NB4 (cell line): ENCODE measurements around the gene ESCO1.

ENCODE experiments used
- DNase-seq: peaks from one replicate; pipeline ENCODE4 v3.0.0; 2010; ENCODE audit warnings: low read depth
- H3K4me3 ChIP-seq: one replicate; pipeline ENCODE4 v1.5.1; 2011; ENCODE audit warnings: mild to moderate bottlenecking, low read depth, low read length, moderate library complexity
- MYC ChIP-seq: IDR thresholded peaks from 2 replicates; pipeline ENCODE4 v1.6.1; 2011; ENCODE audit warnings: low read depth, low read length
- POLR2A ChIP-seq: IDR thresholded peaks from 2 replicates; pipeline ENCODE4 v1.6.1; 2011; ENCODE audit warnings: mild to moderate bottlenecking; ENCODE audit not compliant: insufficient read length; ENCODE audit errors: extremely low read depth
- TF ChIP-seq, protein P1 (sequence below): IDR thresholded peaks from 2 replicates; pipeline ENCODE4 v1.6.1; 2011; ENCODE audit warnings: low read depth, low read length
- TF ChIP-seq, protein P2 (sequence below): IDR thresholded peaks from one replicate; pipeline ENCODE4 v1.5.1; 2012; ENCODE audit warnings: low read depth, low read length

ESCO1 gene

DNA sequence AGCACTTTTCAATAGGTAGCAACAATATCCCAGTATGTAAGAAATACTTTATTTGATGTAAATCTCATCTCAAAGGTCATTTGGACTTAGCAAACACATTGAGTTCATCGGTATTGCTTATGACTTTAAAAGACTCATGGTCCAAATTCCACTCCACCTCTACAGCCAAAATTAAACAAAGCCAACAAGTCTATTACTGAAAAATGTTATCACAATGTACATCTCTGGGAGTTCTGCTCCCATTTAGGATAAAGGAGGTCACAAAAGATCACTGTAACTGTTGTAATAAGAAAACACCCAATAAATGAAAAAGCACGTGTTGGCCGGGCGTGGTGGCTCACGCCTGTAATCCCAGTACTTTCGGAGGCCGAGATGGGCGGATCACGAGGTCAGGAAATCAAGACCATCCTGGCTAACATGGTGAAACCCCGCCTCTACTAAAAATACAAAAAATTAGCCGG lies 50.0 kb downstream of the ESCO1 start:
- H3K4me3 ChIP-seq, result no peak overlapping the region
- TF ChIP-seq POLR2A (no peak), MYC (no peak)
- TF ChIP-seq, protein P1, sequence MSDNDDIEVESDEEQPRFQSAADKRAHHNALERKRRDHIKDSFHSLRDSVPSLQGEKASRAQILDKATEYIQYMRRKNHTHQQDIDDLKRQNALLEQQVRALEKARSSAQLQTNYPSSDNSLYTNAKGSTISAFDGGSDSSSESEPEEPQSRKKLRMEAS, result no peak
- TF ChIP-seq, protein P2, sequence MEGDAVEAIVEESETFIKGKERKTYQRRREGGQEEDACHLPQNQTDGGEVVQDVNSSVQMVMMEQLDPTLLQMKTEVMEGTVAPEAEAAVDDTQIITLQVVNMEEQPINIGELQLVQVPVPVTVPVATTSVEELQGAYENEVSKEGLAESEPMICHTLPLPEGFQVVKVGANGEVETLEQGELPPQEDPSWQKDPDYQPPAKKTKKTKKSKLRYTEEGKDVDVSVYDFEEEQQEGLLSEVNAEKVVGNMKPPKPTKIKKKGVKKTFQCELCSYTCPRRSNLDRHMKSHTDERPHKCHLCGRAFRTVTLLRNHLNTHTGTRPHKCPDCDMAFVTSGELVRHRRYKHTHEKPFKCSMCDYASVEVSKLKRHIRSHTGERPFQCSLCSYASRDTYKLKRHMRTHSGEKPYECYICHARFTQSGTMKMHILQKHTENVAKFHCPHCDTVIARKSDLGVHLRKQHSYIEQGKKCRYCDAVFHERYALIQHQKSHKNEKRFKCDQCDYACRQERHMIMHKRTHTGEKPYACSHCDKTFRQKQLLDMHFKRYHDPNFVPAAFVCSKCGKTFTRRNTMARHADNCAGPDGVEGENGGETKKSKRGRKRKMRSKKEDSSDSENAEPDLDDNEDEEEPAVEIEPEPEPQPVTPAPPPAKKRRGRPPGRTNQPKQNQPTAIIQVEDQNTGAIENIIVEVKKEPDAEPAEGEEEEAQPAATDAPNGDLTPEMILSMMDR, result no peak
- DNase-seq, result no peak

- DNase-seq, result no peak
- TF ChIP-seq POLR2A, result no peak
- TF ChIP-seq MYC, result no peak
- TF ChIP-seq, protein P2, result no peak
- TF ChIP-seq, protein P1, result no peak
- H3K4me3 ChIP-seq, result no peak overlapping the region
Observed at GRCh38 chr18:21548647-21549046, 51.9 kb downstream of the ESCO1 start.

- H3K4me3 ChIP-seq, result no peak overlapping the region
- DNase-seq, result no peak
- TF ChIP-seq, protein P2, result no peak
- TF ChIP-seq MYC (no peak), POLR2A (no peak)
- TF ChIP-seq, protein P1, result no peak
Observed at GRCh38 chr18:21546423-21546822, 54.1 kb downstream of the ESCO1 start.

- H3K4me3 ChIP-seq, result no peak overlapping the region
- TF ChIP-seq, protein P2, result no peak
- TF ChIP-seq MYC (no peak), POLR2A (no peak)
- TF ChIP-seq, protein P1, result no peak
- no peak for DNase-seq
Observed at GRCh38 chr18:21538230-21538629, 62.3 kb downstream of the ESCO1 start.

GRCh38 chr18:21534327-21534726 lies 66.2 kb downstream of the ESCO1 start:
- H3K4me3 ChIP-seq, result no peak overlapping the region
- no peak for DNase-seq
- TF ChIP-seq POLR2A (no peak), MYC (no peak)
- TF ChIP-seq, protein P1, result no peak
- TF ChIP-seq, protein P2, result no peak
